CD4-positive, alpha-beta T cell treated with Interleukin-12 subunit alpha and Interleukin-12 subunit beta, for 1 hour (primary cell): Measurements from ENCODE around the gene STK11IP.

Source experiments
- DNase-seq: peaks from one replicate; pipeline ENCODE4 v3.0.0-alpha.2; 2020

The STK11IP gene

DNA sequence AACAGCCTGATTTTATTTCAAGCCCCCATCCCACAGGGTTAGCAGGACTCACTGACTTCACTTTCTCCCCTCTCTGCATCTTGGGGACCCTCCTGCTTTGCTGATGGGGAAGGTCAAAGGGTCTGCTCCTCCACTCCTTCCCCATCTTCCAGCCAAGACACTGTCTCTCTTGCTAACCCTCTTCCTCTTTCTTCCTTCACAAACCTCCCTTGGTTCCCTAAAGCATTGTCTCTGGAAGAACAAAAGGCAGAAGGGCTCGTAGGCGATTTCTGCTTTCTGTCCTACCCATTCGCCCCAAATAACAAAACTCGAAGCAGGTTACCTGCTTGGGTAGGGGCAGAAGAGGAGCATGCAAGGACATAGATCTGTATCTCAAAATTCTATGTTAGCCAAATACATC is 24.3 kb downstream of the STK11IP start:
- no peak for DNase-seq

DNA sequence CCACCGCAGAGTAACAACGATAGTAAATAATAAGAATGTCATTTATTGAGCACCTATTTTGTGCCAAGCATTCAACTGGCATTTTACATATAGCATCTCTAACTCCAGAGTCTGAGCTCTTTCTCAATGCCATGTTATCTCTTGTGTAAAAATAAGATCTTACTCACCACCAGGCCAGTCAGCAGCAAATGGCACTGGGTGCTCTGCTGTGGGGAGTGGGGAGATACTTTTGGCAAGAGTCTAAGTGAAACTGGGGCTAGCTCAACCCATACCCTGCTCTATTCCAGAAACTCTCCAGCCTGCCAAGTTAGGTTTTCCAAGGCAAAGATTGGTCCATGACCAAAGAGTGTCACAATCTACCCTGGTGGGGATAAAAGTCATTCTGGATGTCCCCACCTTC is 24.8 kb downstream of the STK11IP start:
- no peak for DNase-seq

DNA sequence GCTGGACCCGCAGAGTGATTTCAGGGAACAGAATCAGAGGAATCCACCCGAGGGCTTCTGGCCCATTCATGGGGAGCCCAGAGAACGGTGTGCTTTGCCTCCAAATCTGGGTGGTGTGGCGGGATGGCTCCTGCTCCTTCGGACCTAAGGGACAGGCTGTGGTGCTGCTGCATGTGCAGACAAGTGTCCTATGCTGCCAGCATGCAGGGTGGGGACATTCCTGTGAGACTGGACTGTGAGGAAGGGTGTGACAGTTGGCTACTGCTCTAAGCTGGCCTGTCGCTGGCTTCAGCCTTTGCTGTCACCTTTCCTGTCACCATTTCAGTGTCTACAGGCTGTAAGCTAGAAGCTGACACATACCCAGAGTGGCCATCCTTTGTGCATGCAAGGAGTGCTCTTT is 26.9 kb downstream of the STK11IP start:
- no peak for DNase-seq

- no peak for DNase-seq
Observed at GRCh38 chr2:219625179-219625578, 27.5 kb downstream of the STK11IP start.

DNA sequence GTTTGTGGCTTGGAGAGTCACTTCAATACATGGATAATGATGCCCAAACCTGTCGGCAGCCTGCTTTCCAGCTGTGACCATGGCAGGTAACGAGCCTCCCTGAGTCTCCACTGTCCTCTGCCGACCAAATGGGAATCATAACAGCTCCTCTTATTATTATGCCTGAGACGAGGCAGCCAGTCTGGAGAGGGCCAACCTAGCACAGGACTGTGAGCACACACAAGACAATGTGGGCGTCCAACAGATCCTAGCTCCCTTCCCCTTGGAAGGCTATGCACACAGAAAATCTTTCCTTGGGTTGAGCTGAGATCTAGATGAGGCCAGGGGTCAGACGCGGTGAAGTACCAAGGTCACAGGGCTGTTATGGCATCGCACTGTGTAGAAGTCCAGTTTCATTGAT is 28.9 kb downstream of the STK11IP start:
- DNase-seq, result no peak

DNA sequence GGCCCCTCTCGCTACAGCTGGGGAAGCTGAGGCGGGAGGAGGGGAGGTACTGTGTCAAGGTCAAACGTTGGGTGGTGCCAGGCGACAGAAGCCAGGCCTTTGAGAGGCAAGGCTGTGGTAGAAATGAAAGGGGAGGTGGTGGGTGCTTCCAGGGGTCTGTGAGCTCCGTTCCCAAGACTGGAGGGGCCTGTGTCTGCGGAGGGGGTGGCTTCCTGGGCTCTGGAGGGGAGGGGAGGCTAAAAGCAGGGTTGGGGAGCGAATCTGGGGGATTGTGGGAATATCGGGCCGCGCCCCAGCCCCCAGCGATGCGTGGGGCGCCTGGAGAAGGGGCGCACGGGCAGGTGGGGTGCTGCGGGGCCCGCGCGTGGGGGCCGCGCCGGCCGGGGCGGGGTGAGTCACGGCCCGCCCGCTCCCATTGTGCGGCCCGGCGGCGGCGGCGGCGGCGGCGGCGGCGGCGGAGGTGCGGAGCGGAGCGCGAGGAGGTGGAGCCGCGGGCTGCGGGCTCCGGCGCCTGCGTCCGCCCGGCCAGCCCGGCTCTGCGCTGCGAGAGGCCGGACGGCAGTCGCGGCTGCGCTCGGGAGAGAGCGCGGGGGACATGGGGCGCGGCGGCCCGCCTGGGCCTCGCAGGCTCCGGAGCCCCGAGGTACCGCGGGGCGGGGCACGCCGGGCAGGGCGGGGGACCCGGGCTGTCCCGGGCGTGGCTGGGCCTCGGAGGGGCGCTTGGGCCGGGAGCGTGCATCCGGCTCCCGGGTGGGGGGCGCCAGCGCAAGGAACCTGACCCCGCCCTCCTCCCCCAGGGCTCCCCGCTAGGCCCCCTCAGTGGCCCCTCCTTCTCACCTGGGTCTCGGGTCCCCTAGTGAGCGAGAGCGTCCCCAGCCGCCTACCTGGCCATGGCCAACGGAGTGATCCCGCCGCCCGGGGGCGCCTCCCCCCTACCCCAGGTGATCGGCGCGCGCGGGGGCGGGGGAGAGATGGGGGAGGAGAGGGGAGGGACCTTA is 29.7 kb downstream of the STK11IP start, which contains the start of gene SLC4A3:
SLC4A3 (plus strand) TSS at position 528 of the 998 bp plus-strand sequence; CDS start at position 891, 363 bp downstream.
- DNase-seq, result no peak

DNA sequence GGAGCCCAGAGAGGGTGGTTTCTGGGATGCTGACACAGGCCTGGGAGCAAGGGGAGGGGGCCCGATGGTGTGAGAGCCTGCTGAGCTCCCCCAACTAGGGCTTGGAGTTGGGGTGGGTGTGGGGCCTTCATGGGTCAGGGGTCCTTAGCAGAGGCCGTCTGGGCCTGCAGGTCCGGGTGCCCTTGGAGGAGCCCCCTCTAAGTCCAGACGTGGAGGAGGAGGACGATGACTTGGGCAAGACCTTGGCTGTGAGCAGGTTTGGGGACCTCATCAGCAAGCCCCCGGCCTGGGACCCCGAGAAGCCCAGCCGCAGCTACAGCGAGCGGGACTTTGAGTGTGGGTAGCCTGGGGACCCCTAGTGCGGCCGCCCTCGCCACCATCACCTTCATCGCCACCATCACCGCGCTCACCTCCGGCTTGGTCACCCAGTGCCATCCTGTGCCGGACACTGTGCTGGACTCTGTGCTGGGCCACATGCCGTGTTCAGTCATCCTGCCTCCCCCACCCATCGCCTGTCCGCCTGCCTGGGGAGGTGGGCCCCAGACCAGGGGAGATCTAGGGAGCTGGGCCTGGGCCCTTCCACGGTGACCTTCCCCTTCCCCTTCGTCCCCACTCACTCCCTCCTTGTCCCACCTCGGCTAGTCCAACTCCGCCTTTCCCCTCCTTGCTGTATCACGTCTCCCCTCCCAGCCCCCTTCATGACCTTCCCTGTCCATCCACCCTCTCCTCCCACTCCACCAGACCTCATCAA is 30.8 kb downstream of the STK11IP start:
- no peak for DNase-seq

DNA sequence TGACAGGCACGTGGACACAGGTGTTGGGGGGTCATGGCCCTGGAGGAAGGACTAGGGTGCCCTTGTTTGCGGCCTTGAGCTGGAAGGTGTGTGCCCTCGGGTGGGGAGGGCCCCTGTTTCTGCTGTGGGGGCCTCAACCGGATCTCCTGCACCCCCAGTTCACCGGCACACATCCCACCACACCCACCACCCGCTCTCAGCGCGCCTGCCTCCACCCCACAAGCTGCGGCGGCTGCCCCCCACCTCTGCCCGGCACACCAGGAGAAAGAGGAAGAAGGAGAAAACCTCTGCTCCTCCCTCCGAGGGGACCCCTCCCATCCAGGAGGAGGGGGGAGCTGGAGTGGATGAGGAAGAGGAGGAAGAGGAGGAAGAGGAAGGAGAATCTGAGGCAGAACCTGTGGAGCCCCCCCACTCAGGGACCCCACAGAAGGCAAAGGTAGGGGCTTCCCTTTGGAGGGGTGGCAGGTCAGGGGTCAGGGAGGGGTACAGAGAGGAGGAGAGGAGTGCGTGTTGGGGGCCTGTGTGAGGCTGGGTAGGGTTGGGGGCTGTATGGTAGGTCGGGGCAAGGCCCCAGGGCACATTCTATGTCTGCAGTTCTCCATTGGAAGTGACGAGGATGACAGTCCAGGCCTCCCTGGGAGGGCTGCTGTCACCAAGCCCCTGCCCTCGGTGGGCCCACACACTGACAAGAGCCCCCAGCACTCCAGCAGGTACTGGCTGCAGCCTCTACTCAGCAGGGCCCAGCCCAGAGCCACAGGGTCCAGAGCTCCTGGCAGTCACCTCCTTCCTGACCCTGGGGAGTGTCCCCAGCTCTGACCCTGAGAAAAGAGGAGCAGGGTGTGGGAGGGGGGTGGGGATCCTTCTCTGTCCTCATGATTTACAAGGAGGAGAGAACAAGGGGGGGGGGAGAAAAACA is 31.6 kb downstream of the STK11IP start:
- no peak for DNase-seq

DNA sequence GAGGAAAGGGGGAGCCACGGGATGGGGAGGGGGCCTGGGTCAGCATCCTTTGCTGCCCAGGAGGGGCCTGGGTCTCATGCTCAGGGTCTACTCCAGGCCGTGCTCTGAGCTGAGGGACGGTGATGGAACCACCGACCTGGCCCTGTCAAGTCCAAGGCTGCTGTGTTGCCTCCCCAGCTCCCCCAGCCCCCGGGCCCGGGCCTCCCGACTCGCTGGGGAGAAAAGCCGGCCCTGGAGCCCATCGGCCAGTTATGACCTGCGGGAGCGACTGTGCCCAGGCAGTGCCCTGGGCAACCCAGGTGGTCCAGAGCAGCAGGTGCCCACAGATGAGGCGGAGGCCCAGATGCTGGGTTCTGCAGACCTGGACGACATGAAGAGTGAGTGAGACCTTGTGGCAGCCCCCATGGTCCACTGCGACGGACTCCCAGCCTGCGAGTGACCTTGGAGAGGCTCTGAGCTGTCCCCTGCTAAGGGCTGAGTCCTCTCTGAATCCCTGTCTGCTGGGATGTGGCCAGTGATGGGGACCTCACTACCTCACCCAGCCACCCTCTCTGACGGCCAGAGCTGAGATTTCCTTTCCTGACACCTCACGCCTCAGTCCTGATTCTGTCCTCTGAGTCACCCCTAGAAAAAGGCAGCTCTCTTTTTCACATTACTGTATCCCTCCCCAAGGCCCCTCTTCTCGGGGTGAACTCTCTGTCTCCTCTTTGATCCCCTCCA is 32.5 kb downstream of the STK11IP start:
- DNase-seq, result no peak

- DNase-seq, result no peak
Observed at GRCh38 chr2:219630770-219631405, 33.2 kb downstream of the STK11IP start.

GRCh38 chr2:219631406-219631891 is 33.8 kb downstream of the STK11IP start:
- DNase-seq, result no peak

DNA sequence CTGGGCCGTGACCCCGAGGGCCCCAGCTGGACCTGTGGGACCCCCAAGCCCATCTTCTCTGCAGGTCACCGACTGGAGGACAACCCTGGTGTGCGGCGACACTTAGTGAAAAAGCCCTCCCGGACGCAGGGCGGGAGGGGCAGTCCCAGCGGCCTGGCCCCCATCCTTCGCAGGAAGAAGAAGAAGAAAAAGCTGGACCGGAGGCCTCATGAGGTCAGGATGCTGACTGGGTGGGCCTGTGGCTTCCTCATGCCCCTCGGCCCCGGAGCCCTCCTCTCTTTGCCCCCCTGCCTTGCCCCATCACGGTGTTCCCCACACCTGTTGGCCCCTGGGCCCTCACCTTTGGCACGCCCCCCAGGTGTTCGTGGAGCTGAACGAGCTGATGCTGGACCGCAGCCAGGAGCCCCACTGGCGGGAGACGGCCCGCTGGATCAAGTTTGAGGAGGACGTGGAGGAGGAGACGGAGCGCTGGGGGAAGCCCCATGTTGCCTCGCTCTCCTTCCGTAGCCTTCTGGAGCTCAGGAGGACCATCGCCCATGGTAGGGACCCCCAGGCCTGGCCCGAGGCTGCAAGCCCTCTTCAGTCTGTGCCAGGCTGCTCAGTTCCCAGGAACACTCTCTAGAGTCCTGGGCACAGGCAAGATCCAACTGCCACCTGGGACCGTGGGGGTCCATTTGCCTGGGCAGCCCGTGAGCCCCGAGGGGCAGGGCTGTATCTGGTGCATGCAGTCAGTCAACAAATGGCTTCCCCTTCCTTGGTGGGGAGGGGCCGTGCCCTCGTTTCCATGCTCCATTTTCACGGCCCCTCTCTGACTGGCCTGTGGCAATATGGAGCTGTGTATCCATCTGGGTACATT is 34.5 kb downstream of the STK11IP start:
- DNase-seq, result no peak

GRCh38 chr2:219632760-219633105 is 35.1 kb downstream of the STK11IP start:
- no peak for DNase-seq

DNA sequence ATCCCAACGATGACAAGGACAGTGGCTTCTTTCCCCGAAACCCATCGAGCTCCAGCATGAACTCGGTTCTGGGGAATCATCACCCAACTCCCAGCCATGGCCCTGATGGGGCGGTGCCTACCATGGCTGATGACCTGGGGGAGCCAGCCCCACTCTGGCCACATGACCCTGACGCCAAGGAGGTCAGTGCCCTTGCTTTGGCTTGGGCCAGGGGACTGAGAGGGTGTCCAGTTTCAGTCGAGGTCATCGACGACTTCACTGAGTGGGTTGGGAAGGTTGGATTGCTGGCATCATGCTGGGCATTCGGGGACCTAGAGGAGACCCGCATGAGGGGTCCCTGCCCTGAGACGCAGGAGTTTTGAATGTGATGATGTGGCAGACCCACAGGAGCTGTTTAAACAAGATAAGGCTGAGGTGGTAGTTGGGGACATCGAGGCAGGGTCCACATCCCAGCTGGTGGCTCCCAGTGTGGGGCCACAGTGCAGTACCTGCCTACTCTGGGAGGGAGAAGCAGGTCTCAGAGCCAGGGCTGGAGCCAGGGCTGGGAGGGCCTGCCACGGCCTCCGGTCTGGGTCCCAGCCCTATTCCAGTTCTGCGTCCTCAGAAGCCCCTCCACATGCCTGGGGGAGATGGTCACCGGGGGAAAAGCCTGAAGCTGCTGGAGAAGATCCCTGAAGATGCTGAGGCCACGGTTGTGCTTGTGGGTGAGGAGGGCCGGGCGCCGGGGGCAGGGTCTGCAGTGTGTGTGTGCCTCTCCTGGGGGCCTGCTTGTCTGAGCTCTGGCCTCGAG is 35.8 kb downstream of the STK11IP start:
- DNase-seq, result no peak

DNA sequence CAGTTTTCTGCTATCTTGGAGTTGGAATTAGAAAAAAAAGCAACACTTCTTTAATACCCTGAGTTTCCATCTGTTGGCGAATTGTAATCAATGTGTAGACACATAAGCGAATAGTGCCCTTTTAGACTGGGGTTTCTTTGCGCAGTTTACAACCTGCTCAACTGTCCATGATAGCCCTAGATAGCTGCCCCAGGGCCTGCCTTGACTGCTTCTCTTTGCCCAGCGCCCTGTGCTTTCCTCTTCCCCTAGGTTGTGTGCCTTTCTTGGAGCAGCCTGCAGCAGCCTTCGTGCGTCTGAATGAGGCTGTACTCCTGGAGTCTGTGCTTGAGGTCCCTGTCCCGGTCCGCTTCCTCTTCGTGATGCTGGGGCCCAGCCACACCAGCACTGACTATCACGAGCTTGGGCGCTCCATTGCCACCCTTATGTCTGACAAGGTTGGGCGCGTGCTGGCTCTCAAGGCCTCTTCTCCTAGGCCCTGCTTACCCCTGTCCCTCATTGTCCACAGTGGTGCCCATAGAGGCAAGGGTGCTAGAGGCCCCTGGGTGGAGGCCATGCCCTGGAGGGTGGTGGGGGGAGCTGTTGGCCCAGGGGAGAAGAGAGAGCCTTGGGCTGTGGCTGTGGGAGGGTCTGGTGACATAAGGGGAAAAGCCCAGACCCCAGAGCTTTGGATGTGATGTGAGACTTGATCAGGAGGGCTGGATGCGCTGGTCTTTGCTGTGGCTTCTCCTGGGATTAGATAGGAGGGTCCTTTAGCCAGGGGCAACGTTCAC is 36.7 kb downstream of the STK11IP start:
- no peak for DNase-seq

- DNase-seq, result no peak
Observed at GRCh38 chr2:219634951-219635751, 37.5 kb downstream of the STK11IP start.

- no peak for DNase-seq
Observed at GRCh38 chr2:219636144-219636915, 38.7 kb downstream of the STK11IP start.
